Stimulated activated CD8-positive, alpha-beta memory T cell treated with anti-CD3 and anti-CD28 coated beads, Interleukin-7, amount 100 ng/mL, for 4 hours (primary cell): ENCODE data around the gene OR6T1.

ENCODE experiments used
- DNase-seq, 2 donors: peaks; one replicate each; pipeline ENCODE4 v3.0.0-alpha.2; 2020; ENCODE audit warnings: low read depth in 2 of 2

Gene OR6T1, protein sequence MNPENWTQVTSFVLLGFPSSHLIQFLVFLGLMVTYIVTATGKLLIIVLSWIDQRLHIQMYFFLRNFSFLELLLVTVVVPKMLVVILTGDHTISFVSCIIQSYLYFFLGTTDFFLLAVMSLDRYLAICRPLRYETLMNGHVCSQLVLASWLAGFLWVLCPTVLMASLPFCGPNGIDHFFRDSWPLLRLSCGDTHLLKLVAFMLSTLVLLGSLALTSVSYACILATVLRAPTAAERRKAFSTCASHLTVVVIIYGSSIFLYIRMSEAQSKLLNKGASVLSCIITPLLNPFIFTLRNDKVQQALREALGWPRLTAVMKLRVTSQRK

DNA sequence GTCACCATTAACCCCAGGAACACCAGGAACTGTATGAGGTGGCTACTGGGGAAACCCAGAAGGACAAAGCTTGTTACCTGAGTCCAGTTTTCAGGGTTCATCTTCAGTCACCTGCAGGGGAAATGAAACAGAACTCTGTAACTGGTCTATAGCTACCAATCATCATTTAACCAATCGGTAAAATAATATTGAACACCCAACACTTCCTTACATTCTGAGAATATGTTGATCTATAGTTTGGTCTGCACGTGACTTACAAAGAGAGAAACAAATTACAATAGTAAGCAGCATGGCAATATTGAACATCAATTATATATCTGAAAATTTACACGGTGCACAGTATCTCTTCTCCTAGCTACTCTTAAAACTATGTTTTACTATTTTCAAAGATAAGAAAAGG is at the start of gene OR6T1:
Gene OR6T1, minus strand, starts transcription at position 101 of the 400 bp plus-strand sequence. Its CDS starts 0 bp downstream, at position 101.
- no peak for DNase-seq

DNA sequence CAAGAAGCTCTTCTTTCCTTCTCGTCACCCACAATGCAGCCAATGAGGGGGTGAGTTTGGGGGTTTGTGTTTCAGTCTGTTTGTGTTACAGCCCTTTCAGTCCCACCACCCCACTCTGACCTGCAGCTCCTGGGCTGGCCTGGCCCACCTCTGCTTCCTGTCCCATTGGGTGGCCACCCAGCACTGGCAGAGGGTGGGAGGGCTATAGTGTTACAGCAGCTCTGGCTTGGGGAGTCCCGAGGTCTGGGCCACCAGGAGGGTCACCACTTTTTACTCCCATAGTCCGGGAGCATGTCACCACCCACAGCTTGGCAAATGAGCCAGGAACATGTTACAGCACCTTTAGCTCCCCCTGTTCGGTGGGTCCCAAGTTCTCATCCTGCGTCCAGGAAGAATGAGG is 35.7 kb upstream of the OR6T1 start:
- DNase-seq: no peak

DNA sequence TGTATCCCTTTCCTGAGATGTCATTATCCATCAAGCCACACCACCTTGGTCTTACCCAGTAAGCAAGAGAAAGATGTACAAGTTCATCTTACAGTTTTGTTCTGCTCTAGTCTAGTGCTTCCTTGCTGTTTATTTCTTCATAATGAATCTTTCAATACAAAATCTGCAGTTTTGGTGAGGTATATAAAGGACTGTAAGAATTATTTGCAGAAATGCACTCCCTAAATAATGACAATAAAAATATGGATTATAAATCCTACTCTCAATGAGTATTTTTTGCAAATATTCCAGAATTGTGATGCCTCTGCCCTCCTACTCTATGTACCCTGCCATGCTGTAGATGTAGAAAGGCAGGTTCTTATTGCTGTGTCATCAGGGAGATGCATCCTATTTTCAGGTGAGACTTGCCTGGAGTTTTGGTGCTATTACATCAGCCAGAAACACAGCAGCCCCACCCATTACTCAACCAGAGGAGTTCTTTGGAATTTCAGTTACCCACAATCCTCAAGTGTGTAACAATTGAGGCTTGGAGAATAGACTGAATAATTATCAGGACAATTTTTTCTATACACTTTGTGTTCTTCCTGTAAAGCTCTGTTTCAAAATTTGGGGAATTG is 34.2 kb upstream of the OR6T1 start, which contains the start of gene OR10S1:
Gene OR10S1, minus strand, starts transcription at position 51 of the 617 bp plus-strand sequence. CDS start 117 bp downstream, outside the sequence.
- DNase-seq: no peak

DNA sequence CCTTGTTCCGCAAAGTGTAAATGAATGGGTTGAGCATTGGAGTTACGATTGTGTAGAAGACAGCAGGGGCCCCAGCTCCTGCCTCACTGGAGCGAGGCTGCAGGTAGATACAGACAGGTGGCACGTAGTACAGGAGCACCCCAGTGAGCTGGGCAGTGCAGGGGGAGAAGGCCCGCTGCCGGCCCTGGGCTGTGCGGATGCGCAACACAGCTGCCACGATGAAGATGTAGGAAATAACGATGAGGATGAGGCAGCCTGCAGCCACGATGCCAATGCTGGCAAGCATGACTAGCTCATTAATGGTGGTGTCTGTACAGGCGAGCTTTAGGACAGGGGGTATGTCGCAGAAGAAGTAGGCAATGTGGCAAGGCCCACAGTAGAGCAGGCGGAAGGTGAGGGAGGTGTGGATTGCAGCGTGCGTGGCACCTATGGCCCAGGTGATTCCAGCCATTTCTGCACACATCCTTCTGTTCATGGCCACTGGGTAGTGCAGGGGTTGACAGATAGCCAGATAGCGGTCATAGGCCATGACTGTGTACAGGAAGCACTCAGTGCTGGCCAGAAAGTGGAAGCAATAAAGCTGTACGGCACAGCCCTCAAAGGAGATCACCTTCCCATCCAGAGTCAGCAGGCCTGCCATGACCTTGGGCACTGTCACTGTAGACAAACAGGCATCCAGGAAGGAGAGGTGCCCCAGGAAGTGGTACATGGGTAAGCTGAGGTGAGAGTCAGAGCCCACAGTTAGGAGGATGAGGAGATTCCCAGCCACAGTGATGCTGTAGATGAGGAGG is 33.3 kb upstream of the OR6T1 start:
- DNase-seq: no peak

DNA sequence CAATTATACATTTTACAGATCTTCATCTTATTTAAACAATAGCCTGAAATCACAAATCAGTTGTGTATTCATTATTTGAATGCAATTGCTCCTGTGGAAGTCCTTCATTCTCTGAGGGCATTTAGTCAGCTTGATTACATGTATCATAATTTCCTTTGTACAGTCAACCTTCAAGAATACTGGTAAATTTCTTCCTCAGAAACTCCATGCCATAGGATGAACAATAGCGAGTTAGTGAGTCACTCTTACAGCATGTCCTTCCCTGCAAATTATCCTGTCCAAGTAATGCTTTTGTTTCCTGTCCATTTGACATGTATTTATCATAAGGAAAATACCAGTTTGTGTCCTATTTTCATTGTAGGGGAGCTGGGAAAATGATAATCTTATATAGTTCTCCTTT is 30.2 kb upstream of the OR6T1 start:
- no peak for DNase-seq

DNA sequence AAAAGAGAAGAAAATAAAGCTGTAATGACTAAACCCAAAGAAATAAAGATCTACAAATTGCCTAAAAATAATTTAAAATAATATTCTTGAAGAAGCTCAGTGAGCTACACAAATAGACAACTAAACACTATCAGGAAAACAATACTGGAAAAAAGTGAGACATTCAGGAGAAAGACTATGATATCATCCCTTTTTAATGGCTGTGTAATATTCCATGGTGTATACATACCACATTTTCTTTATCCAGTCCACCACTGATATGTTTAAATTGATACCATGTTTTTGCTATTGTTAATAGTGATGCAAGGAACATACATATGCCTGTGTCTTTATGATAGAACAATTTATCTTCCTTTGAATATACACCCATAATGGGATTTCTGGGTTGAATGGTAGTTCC is 13.1 kb upstream of the OR6T1 start:
- DNase-seq: no peak

DNA sequence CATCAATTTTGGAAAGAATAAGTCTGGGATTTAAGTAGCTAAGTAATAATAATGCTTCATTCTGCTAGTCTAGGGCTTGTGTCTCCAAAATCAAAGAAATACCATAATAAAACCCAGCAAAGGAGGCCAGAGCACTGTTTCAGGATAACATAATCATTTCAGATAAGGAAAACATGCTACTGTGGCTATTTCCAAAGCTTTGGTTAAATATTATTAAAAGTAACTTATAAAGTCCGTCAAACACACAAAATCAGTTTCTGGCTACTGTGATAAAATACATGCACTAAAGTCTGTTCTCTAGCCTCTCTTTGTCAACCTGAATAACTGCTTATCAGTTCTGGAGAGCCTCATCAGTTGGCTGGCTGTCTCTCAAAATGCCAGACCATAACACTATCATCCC is 1.5 kb upstream of the OR6T1 start:
- DNase-seq: no peak

DNA sequence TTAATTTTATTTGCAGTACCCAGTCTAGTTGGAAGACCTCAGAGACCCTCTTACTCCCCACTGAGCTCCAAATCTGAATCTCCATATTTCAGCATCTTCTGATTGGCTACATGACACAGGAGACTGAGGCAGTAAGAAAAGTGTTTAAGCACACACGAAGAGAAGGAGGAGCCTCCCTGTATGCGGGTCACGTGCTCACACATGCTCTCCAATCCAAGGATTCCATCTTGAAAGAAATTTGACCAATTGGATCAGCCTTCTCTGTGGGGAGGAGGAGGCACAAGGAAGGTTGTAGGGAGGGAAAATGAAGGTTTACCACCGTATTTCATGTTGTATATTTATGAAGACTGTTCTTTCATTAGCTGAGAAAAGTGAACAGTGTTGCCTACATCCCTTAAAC is 1.2 kb downstream of the OR6T1 start:
- DNase-seq: no peak

DNA sequence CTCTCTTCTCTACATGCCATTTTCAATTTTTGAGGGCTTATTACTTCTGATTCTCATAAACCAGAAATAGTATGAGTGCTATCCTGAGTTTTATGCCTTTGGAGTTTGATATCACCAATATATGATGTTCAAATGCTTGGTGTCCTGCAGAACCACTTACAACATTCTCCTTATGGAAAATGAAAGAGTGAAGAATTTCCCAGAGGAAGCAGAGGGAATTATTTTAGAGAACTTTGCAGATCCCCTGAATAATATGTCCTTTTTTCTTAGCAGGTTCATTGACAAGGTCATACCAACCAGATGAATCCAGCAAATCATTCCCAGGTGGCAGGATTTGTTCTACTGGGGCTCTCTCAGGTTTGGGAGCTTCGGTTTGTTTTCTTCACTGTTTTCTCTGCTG is 4.3 kb downstream of the OR6T1 start, which contains the start of gene OR4D5:
Gene OR4D5, plus strand, starts transcription at position 301 of the 400 bp plus-strand sequence. Its CDS starts 0 bp downstream, at position 301.
- DNase-seq: no peak

DNA sequence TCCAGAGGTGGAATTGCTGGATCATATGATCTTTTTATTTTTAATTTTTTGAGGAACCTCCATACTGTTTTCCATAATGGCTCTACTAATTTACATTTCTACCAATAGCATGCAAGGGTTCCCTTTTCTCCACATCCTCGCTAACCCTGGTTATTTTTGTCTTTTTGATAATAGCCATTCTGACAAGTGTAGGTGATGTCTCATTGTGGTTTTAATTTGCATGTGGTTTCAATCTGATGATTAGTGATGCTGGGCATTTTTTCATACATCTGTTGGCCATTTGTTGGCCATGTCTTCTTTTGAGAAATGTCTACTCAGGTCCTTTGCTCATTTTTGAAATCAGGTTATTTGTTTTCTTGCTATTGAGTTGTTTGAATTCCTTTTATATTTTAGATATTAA is 19.6 kb downstream of the OR6T1 start:
- DNase-seq: no peak

DNA sequence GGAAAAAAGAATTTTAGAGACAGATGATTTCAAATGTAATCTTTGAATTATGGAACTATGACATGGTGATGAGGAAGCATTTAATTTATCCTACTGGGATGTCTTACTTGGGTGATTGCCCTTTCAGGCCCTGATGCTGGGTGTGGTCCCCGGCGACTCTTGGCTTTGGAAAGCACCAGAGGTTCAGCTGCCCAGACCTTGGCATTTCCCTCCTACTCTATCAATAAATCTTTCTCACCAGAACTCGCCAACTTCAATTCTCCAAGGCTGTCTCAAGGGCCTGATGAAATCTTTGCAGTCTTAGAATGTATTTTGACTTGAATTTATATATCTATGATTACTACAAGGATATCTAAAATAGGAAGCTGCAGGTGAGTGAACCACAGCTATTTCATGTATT is 22.7 kb downstream of the OR6T1 start:
- no peak for DNase-seq

DNA sequence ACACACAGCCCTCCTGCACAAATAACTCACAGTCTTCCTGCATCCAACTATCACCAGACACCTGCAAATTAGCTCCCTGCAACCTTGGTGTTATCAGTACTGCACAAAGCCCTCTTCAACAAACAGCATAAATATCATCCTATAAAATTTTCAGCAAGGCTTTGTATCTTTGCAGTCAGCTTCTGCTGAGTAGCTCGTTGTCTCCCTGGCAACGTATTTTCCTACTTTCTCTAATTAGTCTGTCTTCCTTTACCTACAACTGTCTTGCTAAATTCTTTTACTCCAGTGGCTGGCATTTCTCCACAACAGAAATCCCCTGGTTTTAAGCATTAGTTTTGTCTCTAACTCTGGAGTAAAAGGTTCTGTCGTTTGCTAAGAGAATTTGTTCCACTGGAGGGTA is 37.8 kb downstream of the OR6T1 start:
- DNase-seq: no peak

DNA sequence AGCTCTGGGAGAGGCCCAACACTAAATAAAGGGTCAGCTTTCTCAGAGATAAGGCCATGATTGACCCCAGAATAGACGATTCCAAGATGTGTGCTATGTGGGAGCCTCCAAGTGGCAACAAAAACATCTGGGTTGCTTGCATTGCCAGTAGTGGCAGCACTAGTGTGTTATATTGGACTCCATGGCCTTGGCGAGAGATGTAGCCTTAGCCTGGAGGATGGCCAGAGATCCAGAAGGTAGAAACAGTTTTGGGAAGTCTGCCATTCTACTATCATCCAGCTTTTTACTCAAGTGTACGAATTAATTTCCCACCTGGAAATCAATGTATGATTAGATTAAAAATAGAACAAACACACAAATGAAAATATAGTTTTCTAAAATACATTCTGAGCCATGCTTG is 38.7 kb downstream of the OR6T1 start:
- DNase-seq: no peak

DNA sequence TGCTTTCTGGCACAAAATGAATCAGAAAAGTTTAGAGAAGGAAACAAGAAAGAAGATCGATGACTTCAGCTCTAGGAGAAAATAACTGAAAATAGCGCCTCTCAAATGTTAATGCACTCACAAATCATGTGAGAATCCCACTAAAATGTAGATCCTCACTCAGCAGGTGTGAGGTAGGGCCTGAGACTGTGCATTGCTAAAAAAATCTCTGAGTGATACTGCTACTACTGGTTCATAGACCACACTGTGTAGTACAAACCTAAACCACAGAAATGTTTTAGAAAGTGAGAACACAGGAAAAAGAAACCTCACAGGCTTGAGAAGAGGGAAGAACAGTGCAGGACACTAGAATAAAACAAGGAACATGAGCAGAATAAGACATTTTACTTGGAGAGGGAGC is 39.7 kb downstream of the OR6T1 start:
- DNase-seq: no peak

DNA sequence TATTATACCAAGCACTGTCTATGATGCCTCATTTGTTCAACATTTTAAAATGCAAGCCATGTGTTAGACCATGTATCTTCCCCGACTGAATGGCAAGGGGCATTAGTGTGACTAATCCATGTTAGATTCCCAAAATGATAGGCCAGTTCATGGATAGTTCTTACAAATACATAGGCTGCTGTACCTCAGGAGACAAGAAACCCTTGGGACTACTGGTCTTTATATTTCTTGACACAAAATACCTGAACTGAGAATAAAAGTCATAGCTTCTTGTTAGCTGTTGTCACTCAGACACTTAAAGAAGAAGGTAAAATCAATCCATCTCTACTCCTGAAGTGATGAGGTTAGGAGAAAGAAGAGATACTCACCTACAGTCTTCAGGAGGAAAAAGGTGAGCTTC is 41.8 kb downstream of the OR6T1 start, which contains the start of gene OR8D4:
Gene OR8D4, plus strand, starts transcription at position 301 of the 400 bp plus-strand sequence. CDS start 4,265 bp downstream, outside the sequence.
- no peak for DNase-seq

DNA sequence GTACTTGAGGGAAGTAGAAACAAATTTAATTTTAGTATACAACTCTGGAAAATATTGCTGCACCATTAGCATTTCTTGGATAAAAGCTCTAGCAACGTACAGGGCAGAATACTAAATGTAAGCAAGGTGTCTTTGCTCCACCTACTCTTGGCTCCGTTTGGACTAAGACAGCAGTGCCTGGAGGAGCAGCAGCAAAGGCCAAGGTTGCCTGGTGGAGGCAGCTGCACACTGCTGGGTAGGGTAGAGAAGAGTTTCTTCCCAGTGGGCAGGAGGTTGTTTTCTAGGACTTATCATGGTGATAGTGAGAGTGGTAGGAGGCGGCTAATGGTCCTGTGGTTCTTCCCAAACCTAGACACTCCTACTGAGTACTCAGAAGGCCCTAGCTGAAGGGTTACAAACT is 43.8 kb downstream of the OR6T1 start:
- DNase-seq: no peak
